HepG2 (cell line): Measurements from ENCODE around the gene BIRC5. TPM values are rescaled to one million over a fixed set of nuclear protein-coding genes. Genes with fewer than 3 reads are reported as not detected.

Source experiments
- ATAC-seq: fragments of 200-7000 bp; cut with Tn5 transposase; 3 replicates; pipeline ENCODE4 v1.9.1; 2020; ENCODE audit warnings: mild to moderate bottlenecking, moderate library complexity
- BruUV-seq: library from RNA; stranded (reverse); fragments of 400-500 nt; replicated peaks from 2 replicates; lab custom pipeline; 2021; lab: Mats Ljungman, UMichigan
- CTCF ChIA-PET: fragments of 300-600 bp; formaldehyde crosslinking; extraction: SDS; loops from one replicate; lab custom pipeline; 2021; ENCODE audit warnings: low total read pairs, inconsistent platforms, low intra/inter-chr PET ratio; lab: Yijun Ruan, JAX
- POLR2A ChIA-PET: fragments of 350-600 bp; sonication (Branson Sonifier 250); formaldehyde crosslinking; loops from one replicate; lab custom pipeline; 2020; ENCODE audit warnings: antibody characterized with exemption, inconsistent platforms; lab: Yijun Ruan, JAX
- DNase-seq: peaks from one replicate; pipeline ENCODE4 v3.0.0-alpha.2; 2015; ENCODE audit warnings: low spot score
- FAIRE-seq: peaks from 3 replicates; lab custom pipeline; 2011; peaks lifted over from hg19 to GRCh38; lab: Jason Lieb, UNC
- H2AFZ ChIP-seq: one replicate; pipeline ENCODE4 v1.6.1; 2011; ENCODE audit warnings: low read length, inconsistent platforms
- H3K27ac ChIP-seq: fragments of 300-600 bp; 3 replicates; pipeline ENCODE4 v1.8.0; 2011; ENCODE audit warnings: mixed run types, mild to moderate bottlenecking, mixed read lengths, low read length, inconsistent platforms; ENCODE audit not compliant: insufficient read depth; ENCODE audit errors: extremely low read length
- H3K27me3 ChIP-seq, 2 experiments: fragments of 200-600 bp in 1 of 2; 2 replicates in 1 of 2; 3 replicates in 1 of 2; pipeline versions ENCODE4 v1.6.0 to v1.8.0; 2011; ENCODE audit warnings: low read length in 2 of 2, mild to moderate bottlenecking in 2 of 2, moderate library complexity in 2 of 2, inconsistent platforms in 1 of 2; ENCODE audit not compliant: insufficient read depth in 2 of 2, control insufficient read depth in 1 of 2
- H3K36me3 ChIP-seq, 2 experiments: fragments of 200-600 bp in 1 of 2; replicated peaks in 1 of 2; 2 replicates in 1 of 2; 3 replicates in 1 of 2; pipeline versions ENCODE4 v1.5.1 to v1.8.0; 2011; ENCODE audit warnings: low read length in 2 of 2, inconsistent platforms in 1 of 2; ENCODE audit not compliant: insufficient read depth in 2 of 2, control insufficient read depth in 1 of 2
- H3K4me1 ChIP-seq: 2 replicates; pipeline ENCODE4 v1.5.1; 2012; ENCODE audit warnings: low read length, inconsistent platforms; ENCODE audit not compliant: insufficient read depth
- H3K4me2 ChIP-seq: 2 replicates; pipeline ENCODE4 v1.6.0; 2011; ENCODE audit warnings: low read depth, low read length, inconsistent platforms
- H3K4me3 ChIP-seq, 3 experiments: fragments of 200-600 bp in 1 of 3; sonication (generic), shearing (Covaris generic) in 1 of 3; replicated peaks in 1 of 3; 2 replicates each; pipeline ENCODE4 v1.5.1; 2011 to 2016; ENCODE audit warnings: low read length in 3 of 3, inconsistent platforms in 2 of 3, low read depth in 2 of 3, mild to moderate bottlenecking in 2 of 3, control low read depth in 1 of 3, mixed read lengths in 1 of 3; ENCODE audit not compliant: insufficient read depth in 1 of 3
- H3K79me2 ChIP-seq: one replicate; pipeline ENCODE4 v1.6.1; 2011; ENCODE audit warnings: low read length, inconsistent platforms; ENCODE audit not compliant: insufficient read depth
- H3K9ac ChIP-seq: 2 replicates; pipeline ENCODE4 v1.6.0; 2011; ENCODE audit warnings: mild to moderate bottlenecking, low read depth, low read length, inconsistent platforms; ENCODE audit not compliant: insufficient read depth
- H3K9me3 ChIP-seq: 2 replicates; pipeline ENCODE4 v1.5.1; 2012; ENCODE audit warnings: mild to moderate bottlenecking, low read length
- H4K20me1 ChIP-seq: 2 replicates; pipeline ENCODE4 v1.6.0; 2011; ENCODE audit warnings: inconsistent platforms, mild to moderate bottlenecking, low read length, moderate library complexity; ENCODE audit not compliant: insufficient read depth
- FOXA1 ChIP-seq, 2 experiments: fragments of 450-650 bp in 1 of 2; sonication (generic) in 1 of 2; formaldehyde crosslinking in 1 of 2; IDR thresholded peaks; 2 replicates each; pipeline versions ENCODE4 v1.4.0 to v1.6.1; 2016 to 2020; ENCODE audit warnings: missing genetic modification reagents in 1 of 2
- POLR2A ChIP-seq, 2 experiments: IDR thresholded peaks; 2 replicates each; pipeline ENCODE4 v1.6.1; 2011; ENCODE audit warnings: low read depth in 2 of 2, low read length in 2 of 2, mild to moderate bottlenecking in 1 of 2, moderate library complexity in 1 of 2; ENCODE audit not compliant: insufficient read depth in 1 of 2
- POLR2G ChIP-seq: fragments of 200-400 bp; formaldehyde crosslinking; IDR thresholded peaks from 2 replicates; pipeline ENCODE4 v1.6.1; 2018; ENCODE audit warnings: mild to moderate bottlenecking, low read depth, low read length, moderate library complexity
- RFX3 ChIP-seq: IDR thresholded peaks from 2 replicates; pipeline ENCODE4 v1.6.1; 2016; ENCODE audit warnings: missing biosample characterization, missing genetic modification reagents
- ZNF207 ChIP-seq: fragments of 450-650 bp; IDR thresholded peaks from 2 replicates; pipeline ENCODE4 v1.6.1; 2016; ENCODE audit warnings: antibody characterized with exemption, borderline replicate concordance
- ZNF230 ChIP-seq: sonication (generic); formaldehyde crosslinking; IDR thresholded peaks from 2 replicates; pipeline ENCODE4 v1.4.0; 2020; ENCODE audit warnings: mild to moderate bottlenecking, missing genetic modification reagents
- ZNF446 ChIP-seq: sonication (generic); formaldehyde crosslinking; IDR thresholded peaks from 2 replicates; pipeline ENCODE4 v1.5.0; 2020; ENCODE audit warnings: mild to moderate bottlenecking, missing genetic modification reagents
- ZSCAN22 ChIP-seq: sonication (generic); formaldehyde crosslinking; IDR thresholded peaks from 2 replicates; pipeline ENCODE4 v1.4.0; 2020; ENCODE audit warnings: mild to moderate bottlenecking, missing genetic modification reagents
- ZSCAN29 ChIP-seq: sonication (generic); formaldehyde crosslinking; conservative IDR thresholded peaks from 2 replicates; pipeline ENCODE4 v1.4.0; 2020; ENCODE audit warnings: mild to moderate bottlenecking, missing genetic modification reagents
- WGBS: methylation state at CpG from one replicate; pipeline ENCODE4 v1.1.6; 2017; ENCODE audit warnings: low lambda C conversion rate; 5-methylcytosine and 5-hydroxymethylcytosine counted together
- in situ Hi-C: cut with HindIII; loops from 2 replicates; pipeline ENCODE4 v1.10.0; 2017; ENCODE audit warnings: low pct_unique_long_range_greater_than_20kb; ENCODE audit not compliant: extremely low pct_ligation_motif_present
- intact Hi-C: fragments of 100-400 bp; cut with micrococcal nuclease; formaldehyde crosslinking; loops from one replicate; pipeline ENCODE4 v1.10.0; 2022; ENCODE audit not compliant: unreplicated experiment
- polyA plus RNA-seq, 8 experiments: library from polyadenylated mRNA; depleted of rRNA in 3 of 8; stranded (reverse) in 7 of 8; unstranded in 1 of 8; fragments of >200 nt; fragmentation: Illumina TruSeq in 4 of 8; extraction: Trizol in 4 of 8; gene quantifications; 2 replicates each; pipeline versions ENCODE4 v1.2.1 to v1.2.3, GENCODE V29; 2011 to 2016; ENCODE audit warnings: low read depth in 4 of 8, missing spikeins in 1 of 8, mixed read lengths in 1 of 8; ENCODE audit not compliant: insufficient read depth in 1 of 8
- total RNA-seq, 5 experiments: library from RNA; depleted of rRNA; stranded (reverse); fragments of >200 nt; fragmentation: Illumina TruSeq; extraction: Trizol; gene quantifications; 2 replicates each; pipeline ENCODE4 v1.2.3, GENCODE V29; 2016; ENCODE audit warnings: low read depth in 1 of 5
- TF ChIP-seq, protein P1 (sequence below): sonication (generic); formaldehyde crosslinking; IDR thresholded peaks from 2 replicates; pipeline ENCODE4 v1.5.1; 2020; ENCODE audit warnings: mild to moderate bottlenecking, missing genetic modification reagents, moderate library complexity
- TF ChIP-seq, protein P2 (sequence below): sonication (generic); formaldehyde crosslinking; IDR thresholded peaks from 2 replicates; pipeline ENCODE4 v1.5.0; 2020; ENCODE audit warnings: missing genetic modification reagents, mild to moderate bottlenecking, borderline replicate concordance
- TF ChIP-seq, protein P3 (sequence below): sonication (generic); formaldehyde crosslinking; IDR thresholded peaks from 2 replicates; pipeline ENCODE4 v1.5.0; 2020; ENCODE audit warnings: missing genetic modification reagents
- TF ChIP-seq, protein P4 (sequence below): sonication (generic); formaldehyde crosslinking; IDR thresholded peaks from 2 replicates; pipeline ENCODE4 v1.5.0; 2020; ENCODE audit warnings: mild to moderate bottlenecking, missing genetic modification reagents

The BIRC5 gene
- total and polyA plus RNA-seq, 2 of the 13 experiments (the other 11 are each of a cell fraction or from before 2014, with no cell fraction given) = 30.3 to 135 TPM

DNA sequence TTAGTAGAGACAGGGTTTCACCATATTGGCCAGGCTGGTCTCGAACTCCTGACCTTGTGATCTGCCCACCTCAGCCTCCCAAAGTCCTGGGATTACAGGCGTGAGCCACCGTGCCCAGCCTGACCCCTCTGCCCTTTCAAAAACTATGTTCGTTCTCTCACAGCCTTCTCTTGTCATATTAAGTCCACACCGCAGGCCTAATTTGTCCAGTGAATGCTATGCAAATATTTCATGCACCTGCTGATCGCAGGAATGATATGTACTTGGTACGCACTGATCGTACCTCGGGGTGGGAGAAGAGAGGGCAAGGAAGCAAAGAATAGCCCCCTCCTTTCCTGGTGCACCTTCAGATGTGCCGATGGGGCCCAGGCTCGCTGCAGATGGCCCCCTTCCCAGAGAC, 3.0 kb upstream of the BIRC5 start (continued):
- TF ChIP-seq, protein P1, sequence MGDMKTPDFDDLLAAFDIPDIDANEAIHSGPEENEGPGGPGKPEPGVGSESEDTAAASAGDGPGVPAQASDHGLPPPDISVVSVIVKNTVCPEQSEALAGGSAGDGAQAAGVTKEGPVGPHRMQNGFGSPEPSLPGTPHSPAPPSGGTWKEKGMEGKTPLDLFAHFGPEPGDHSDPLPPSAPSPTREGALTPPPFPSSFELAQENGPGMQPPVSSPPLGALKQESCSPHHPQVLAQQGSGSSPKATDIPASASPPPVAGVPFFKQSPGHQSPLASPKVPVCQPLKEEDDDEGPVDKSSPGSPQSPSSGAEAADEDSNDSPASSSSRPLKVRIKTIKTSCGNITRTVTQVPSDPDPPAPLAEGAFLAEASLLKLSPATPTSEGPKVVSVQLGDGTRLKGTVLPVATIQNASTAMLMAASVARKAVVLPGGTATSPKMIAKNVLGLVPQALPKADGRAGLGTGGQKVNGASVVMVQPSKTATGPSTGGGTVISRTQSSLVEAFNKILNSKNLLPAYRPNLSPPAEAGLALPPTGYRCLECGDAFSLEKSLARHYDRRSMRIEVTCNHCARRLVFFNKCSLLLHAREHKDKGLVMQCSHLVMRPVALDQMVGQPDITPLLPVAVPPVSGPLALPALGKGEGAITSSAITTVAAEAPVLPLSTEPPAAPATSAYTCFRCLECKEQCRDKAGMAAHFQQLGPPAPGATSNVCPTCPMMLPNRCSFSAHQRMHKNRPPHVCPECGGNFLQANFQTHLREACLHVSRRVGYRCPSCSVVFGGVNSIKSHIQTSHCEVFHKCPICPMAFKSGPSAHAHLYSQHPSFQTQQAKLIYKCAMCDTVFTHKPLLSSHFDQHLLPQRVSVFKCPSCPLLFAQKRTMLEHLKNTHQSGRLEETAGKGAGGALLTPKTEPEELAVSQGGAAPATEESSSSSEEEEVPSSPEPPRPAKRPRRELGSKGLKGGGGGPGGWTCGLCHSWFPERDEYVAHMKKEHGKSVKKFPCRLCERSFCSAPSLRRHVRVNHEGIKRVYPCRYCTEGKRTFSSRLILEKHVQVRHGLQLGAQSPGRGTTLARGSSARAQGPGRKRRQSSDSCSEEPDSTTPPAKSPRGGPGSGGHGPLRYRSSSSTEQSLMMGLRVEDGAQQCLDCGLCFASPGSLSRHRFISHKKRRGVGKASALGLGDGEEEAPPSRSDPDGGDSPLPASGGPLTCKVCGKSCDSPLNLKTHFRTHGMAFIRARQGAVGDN = no peak
- TF ChIP-seq, protein P2, sequence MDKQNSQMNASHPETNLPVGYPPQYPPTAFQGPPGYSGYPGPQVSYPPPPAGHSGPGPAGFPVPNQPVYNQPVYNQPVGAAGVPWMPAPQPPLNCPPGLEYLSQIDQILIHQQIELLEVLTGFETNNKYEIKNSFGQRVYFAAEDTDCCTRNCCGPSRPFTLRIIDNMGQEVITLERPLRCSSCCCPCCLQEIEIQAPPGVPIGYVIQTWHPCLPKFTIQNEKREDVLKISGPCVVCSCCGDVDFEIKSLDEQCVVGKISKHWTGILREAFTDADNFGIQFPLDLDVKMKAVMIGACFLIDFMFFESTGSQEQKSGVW (CRISPR knock-in tag) = no peak
- TF ChIP-seq POLR2A (IDR thresholded peaks at IDR 0.05; ENCODE audit: insufficient read depth in 1 of 2, low read depth in 2 of 2, low read length in 2 of 2) = no peak

DNA sequence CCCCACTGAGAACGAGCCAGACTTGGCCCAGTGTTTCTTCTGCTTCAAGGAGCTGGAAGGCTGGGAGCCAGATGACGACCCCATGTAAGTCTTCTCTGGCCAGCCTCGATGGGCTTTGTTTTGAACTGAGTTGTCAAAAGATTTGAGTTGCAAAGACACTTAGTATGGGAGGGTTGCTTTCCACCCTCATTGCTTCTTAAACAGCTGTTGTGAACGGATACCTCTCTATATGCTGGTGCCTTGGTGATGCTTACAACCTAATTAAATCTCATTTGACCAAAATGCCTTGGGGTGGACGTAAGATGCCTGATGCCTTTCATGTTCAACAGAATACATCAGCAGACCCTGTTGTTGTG, 631 bp downstream of the BIRC5 start:
- ChIA-PET CTCF (no interaction called here), POLR2A (interaction anchor here (1.1 kb wide), 1 partner anchor 27 kb away, joined by 4 read pairs; no protein-coding TSS in a partner anchor)
- DNase-seq (no peak), ATAC-seq (no peak), FAIRE-seq (no peak)
- Histone ChIP-seq H2AFZ (no peak overlapping the region), H3K9ac (peak overlapping the region; percentile 89), H3K79me2 (peaks cover 24% of the 10 kb centered on the region), H3K4me1 (peaks cover 26% of the 10 kb centered on the region), H4K20me1 (no peaks in the 10 kb centered on the region), H3K27ac (peak overlapping the region; percentile 72), H3K9me3 (no peaks in the 10 kb centered on the region), H3K27me3 (no peaks in the 10 kb centered on the region; a peak in 1 of 5 replicates), H3K4me2 (peak overlapping the region; percentile 85), H3K4me3 (peak overlapping the region; percentile 82 to 93 (median 91)), H3K36me3 (peaks cover 12 to 20% of the 10 kb centered on the region in 2 experiments)
- WGBS = 2% methylated on average over 5 of the region's 5 CpGs
- BruUV-seq = no TSS peak
- in situ Hi-C loops = no loop called here
- intact Hi-C loops = loop anchor here (1.0 kb wide), 1 partner anchor 33 kb away; no protein-coding TSS in a partner anchor
- TF ChIP-seq ZSCAN29 = 0 out of 2 replicates have a peak, but pooled peaks have one; percentile 28
- no peak; the same call in 1 of the 2 replicates for TF ChIP-seq ZNF230 (CRISPR knock-in tag)
- TF ChIP-seq RFX3 (CRISPR knock-in tag) = no peak
- TF ChIP-seq ZSCAN22 (CRISPR knock-in tag) = peak; percentile 41; the same call in 1 of the 2 replicates
- no peak for TF ChIP-seq ZNF207
- TF ChIP-seq, protein P3, sequence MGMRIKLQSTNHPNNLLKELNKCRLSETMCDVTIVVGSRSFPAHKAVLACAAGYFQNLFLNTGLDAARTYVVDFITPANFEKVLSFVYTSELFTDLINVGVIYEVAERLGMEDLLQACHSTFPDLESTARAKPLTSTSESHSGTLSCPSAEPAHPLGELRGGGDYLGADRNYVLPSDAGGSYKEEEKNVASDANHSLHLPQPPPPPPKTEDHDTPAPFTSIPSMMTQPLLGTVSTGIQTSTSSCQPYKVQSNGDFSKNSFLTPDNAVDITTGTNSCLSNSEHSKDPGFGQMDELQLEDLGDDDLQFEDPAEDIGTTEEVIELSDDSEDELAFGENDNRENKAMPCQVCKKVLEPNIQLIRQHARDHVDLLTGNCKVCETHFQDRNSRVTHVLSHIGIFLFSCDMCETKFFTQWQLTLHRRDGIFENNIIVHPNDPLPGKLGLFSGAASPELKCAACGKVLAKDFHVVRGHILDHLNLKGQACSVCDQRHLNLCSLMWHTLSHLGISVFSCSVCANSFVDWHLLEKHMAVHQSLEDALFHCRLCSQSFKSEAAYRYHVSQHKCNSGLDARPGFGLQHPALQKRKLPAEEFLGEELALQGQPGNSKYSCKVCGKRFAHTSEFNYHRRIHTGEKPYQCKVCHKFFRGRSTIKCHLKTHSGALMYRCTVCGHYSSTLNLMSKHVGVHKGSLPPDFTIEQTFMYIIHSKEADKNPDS (CRISPR knock-in tag) = no peak
- TF ChIP-seq, protein P4, sequence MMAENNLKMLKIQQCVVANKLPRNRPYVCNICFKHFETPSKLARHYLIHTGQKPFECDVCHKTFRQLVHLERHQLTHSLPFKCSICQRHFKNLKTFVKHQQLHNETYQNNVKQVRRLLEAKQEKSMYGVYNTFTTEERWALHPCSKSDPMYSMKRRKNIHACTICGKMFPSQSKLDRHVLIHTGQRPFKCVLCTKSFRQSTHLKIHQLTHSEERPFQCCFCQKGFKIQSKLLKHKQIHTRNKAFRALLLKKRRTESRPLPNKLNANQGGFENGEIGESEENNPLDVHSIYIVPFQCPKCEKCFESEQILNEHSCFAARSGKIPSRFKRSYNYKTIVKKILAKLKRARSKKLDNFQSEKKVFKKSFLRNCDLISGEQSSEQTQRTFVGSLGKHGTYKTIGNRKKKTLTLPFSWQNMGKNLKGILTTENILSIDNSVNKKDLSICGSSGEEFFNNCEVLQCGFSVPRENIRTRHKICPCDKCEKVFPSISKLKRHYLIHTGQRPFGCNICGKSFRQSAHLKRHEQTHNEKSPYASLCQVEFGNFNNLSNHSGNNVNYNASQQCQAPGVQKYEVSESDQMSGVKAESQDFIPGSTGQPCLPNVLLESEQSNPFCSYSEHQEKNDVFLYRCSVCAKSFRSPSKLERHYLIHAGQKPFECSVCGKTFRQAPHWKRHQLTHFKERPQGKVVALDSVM (CRISPR knock-in tag) = no peak
- no peak for TF ChIP-seq POLR2G
- no peak for TF ChIP-seq FOXA1 (IDR thresholded peaks at IDR 0.05)
- no peak for TF ChIP-seq FOXA1 (CRISPR knock-in tag; IDR thresholded peaks at IDR 0.05)
- no peak for TF ChIP-seq ZNF446 (CRISPR knock-in tag)
